ENCODE measurements around the gene MTURN.

MTURN gene

DNA sequence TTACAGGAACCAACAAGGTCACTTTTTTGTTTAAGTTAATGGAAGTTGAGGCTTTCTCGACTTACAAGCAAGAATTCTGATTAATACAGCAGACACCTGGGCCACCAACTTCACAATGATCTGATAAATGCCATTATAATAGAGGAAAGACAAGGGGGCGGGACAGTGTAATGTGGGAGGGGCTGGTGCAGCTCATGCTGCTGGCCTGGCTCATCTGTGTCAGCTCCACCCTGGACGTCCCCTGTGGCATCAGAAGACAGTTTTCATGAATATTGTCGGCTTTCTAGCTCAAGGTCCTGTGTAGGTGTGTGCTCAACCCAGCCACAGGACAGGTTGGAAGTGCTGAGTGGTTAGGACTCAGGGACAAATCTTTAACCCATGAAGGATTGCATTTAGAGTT is 57.0 kb downstream of the MTURN start:
- DNase-seq: no peak
- intact Hi-C loops (cut with DNase I; ENCODE audit: low total_unique reads): no loop called here
- no peak for TF ChIP-seq CTCF (IDR thresholded peaks at IDR 0.05)
- Histone ChIP-seq H3K36me3 (peaks cover 3 to 19% (median 11%) of the 10 kb centered on the region in 3 donors), H3K9me3 (no peaks in the 10 kb centered on the region), H3K4me3 (no peak overlapping the region), H3K4me1 (peaks cover 0 to 4% (median 0%) of the 10 kb centered on the region in 4 donors), H3K27ac (no peak overlapping the region), H3K27me3 (no peaks in the 10 kb centered on the region)

- peaks cover 0 to 4% (median 0%) of the 10 kb centered on the region in 4 donors for H3K4me1 ChIP-seq
- no peak for DNase-seq
- intact Hi-C loops (cut with DNase I; ENCODE audit: low total_unique reads): no loop called here
- no peak for TF ChIP-seq CTCF (IDR thresholded peaks at IDR 0.05)
- H3K27me3 ChIP-seq: no peaks in the 10 kb centered on the region
- no peaks in the 10 kb centered on the region for H3K9me3 ChIP-seq
- H3K36me3 ChIP-seq: peaks cover 3 to 19% (median 11%) of the 10 kb centered on the region in 3 donors
- no peak overlapping the region for H3K4me3 ChIP-seq
- no peak overlapping the region for H3K27ac ChIP-seq
Measured at GRCh38 chr7:30193336-30193943, 58.7 kb downstream of the MTURN start.

- Histone ChIP-seq H3K27me3 (no peaks in the 10 kb centered on the region), H3K4me1 (peaks cover 0 to 5% (median 0%) of the 10 kb centered on the region in 4 donors), H3K9me3 (no peaks in the 10 kb centered on the region), H3K27ac (no peak overlapping the region), H3K4me3 (no peak overlapping the region), H3K36me3 (peaks cover 3 to 16% (median 11%) of the 10 kb centered on the region in 3 donors)
- no peak for DNase-seq
- TF ChIP-seq CTCF (IDR thresholded peaks at IDR 0.05): no peak
- intact Hi-C loops (cut with DNase I; ENCODE audit: low total_unique reads): no loop called here
Measured at GRCh38 chr7:30196408-30196807, 61.6 kb downstream of the MTURN start.

GRCh38 chr7:30197438-30197837 is 62.7 kb downstream of the MTURN start:
- Histone ChIP-seq H3K9me3 (no peaks in the 10 kb centered on the region), H3K27me3 (no peaks in the 10 kb centered on the region), H3K27ac (no peak overlapping the region), H3K4me1 (peaks cover 0 to 5% (median 0%) of the 10 kb centered on the region in 4 donors), H3K4me3 (no peak overlapping the region), H3K36me3 (peaks cover 0 to 14% (median 11%) of the 10 kb centered on the region in 3 donors)
- intact Hi-C loops (cut with DNase I; ENCODE audit: low total_unique reads): no loop called here
- no peak for TF ChIP-seq CTCF (IDR thresholded peaks at IDR 0.05)
- no peak for DNase-seq

DNA sequence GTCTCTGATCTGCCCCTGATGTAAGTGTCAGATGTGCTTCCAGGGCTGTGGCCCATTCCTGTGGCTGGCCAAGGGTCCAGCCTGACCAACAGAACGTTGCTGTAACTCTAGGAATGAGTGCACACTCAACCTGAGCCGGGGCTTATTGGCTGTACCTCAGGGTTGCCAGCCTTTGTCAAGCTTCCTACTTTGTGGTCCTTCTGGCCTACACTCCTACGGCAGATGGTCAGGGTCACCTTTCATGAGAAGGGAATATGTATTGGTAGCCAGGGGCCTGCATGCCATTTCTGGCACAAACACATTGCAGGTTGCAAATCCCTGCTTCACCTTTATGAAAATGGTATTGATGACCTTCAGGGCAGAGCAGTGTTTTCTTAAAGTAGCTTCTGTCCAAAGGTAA is 64.5 kb downstream of the MTURN start:
- no peak overlapping the region for H3K27ac ChIP-seq
- DNase-seq: no peak
- no peak for TF ChIP-seq CTCF (IDR thresholded peaks at IDR 0.05)
- no peak overlapping the region for H3K4me3 ChIP-seq
- H3K27me3 ChIP-seq: no peaks in the 10 kb centered on the region
- intact Hi-C loops (cut with DNase I; ENCODE audit: low total_unique reads): no loop called here
- H3K36me3 ChIP-seq: peaks cover 0 to 14% (median 11%) of the 10 kb centered on the region in 3 donors
- peaks cover 0 to 5% (median 2%) of the 10 kb centered on the region in 4 donors for H3K4me1 ChIP-seq
- H3K9me3 ChIP-seq: no peaks in the 10 kb centered on the region
